Measurements from ENCODE around the gene ENOX1.

Gene ENOX1

GRCh38 chr13:43664700-43665191 is 122.0 kb downstream of the ENOX1 start:
- DNase-seq = peak in 2 of 3 donors; percentile 3 to 4

- DNase-seq = peak in 1 of 3 donors; percentile 4
Observed at GRCh38 chr13:43663474-43664090, 123.2 kb downstream of the ENOX1 start.

GRCh38 chr13:43662976-43663375 is 123.8 kb downstream of the ENOX1 start:
- no peak for DNase-seq

- no peak for DNase-seq
Observed at GRCh38 chr13:43661161-43661830, 125.5 kb downstream of the ENOX1 start.

GRCh38 chr13:43657485-43657884 is 129.3 kb downstream of the ENOX1 start:
- no peak for DNase-seq

- DNase-seq = no peak
Observed at GRCh38 chr13:43653980-43654379, 132.8 kb downstream of the ENOX1 start.

- no peak for DNase-seq
Observed at GRCh38 chr13:43653395-43653794, 133.4 kb downstream of the ENOX1 start.

- no peak for DNase-seq
Observed at GRCh38 chr13:43652760-43653159, 134.0 kb downstream of the ENOX1 start.

GRCh38 chr13:43650882-43651281 is 135.9 kb downstream of the ENOX1 start:
- DNase-seq = peak in 1 of 3 donors; percentile 5

- no peak for DNase-seq
Observed at GRCh38 chr13:43648733-43649132, 138.0 kb downstream of the ENOX1 start.

- DNase-seq = no peak
Observed at GRCh38 chr13:43647471-43647870, 139.3 kb downstream of the ENOX1 start.

GRCh38 chr13:43640476-43640875 is 146.3 kb downstream of the ENOX1 start:
- DNase-seq = no peak

- DNase-seq = no peak
Observed at GRCh38 chr13:43631106-43631505, 155.7 kb downstream of the ENOX1 start.

- peak in 1 of 3 donors; percentile 2 for DNase-seq
Observed at GRCh38 chr13:43629691-43630480, 156.9 kb downstream of the ENOX1 start.

GRCh38 chr13:43626994-43627393 is 159.8 kb downstream of the ENOX1 start:
- no peak for DNase-seq

- no peak for DNase-seq
Observed at GRCh38 chr13:43614063-43614462, 172.7 kb downstream of the ENOX1 start.

- no peak for DNase-seq
Observed at GRCh38 chr13:43611281-43612273, 175.2 kb downstream of the ENOX1 start.

- DNase-seq = no peak
Observed at GRCh38 chr13:43608400-43609137, 178.2 kb downstream of the ENOX1 start.

GRCh38 chr13:43597599-43597945 is 189.2 kb downstream of the ENOX1 start:
- DNase-seq = no peak

GRCh38 chr13:43596924-43597598 is 189.7 kb downstream of the ENOX1 start:
- no peak for DNase-seq

- no peak for DNase-seq
Observed at GRCh38 chr13:43596006-43596405, 190.8 kb downstream of the ENOX1 start.

Data from suppressor macrophage treated with lipopolysaccharide for 1 hour (primary cell).